SH-SY5Y (cell line): ENCODE measurements around the gene HOXD13.

Source experiments
- GATA2 ChIP-seq: IDR thresholded peaks from 2 replicates; pipeline ENCODE4 v1.6.1; 2011; ENCODE audit warnings: mild to moderate bottlenecking, low read depth, low read length
- GATA3 ChIP-seq: IDR thresholded peaks from 2 replicates; pipeline ENCODE4 v1.6.1; 2011; ENCODE audit warnings: low read depth, mild to moderate bottlenecking, low read length, moderate library complexity

HOXD13 gene

DNA sequence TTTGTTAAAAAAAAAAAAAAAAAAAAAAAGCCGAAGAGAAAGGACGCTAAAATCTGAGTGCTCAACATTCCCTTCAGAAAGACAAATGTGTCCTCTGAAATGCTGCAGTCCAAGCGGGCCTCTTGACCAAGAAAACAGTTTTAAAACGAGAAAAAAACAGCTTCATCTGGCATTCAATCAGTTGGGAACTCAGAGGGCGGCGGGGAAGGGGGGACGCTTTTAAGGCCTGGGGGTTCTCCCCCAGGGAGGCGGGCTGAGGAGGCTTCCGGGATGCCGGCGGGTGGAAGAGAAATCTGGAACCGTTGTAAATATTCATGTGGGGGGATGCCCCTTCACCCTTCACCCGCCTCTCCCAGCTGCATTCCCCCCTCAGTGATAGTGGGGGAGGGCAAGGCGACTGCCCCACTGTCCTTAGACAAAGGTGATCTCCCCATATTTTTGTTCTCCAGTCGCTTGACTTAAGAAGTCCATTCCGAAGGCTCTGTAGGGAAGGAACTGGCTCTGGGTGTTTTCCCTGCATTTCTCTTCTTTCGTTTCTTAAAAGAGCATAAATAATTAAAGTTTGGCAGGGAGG is 11.3 kb downstream of the HOXD13 start:
- TF ChIP-seq GATA2 (no peak), GATA3 (no peak)

DNA sequence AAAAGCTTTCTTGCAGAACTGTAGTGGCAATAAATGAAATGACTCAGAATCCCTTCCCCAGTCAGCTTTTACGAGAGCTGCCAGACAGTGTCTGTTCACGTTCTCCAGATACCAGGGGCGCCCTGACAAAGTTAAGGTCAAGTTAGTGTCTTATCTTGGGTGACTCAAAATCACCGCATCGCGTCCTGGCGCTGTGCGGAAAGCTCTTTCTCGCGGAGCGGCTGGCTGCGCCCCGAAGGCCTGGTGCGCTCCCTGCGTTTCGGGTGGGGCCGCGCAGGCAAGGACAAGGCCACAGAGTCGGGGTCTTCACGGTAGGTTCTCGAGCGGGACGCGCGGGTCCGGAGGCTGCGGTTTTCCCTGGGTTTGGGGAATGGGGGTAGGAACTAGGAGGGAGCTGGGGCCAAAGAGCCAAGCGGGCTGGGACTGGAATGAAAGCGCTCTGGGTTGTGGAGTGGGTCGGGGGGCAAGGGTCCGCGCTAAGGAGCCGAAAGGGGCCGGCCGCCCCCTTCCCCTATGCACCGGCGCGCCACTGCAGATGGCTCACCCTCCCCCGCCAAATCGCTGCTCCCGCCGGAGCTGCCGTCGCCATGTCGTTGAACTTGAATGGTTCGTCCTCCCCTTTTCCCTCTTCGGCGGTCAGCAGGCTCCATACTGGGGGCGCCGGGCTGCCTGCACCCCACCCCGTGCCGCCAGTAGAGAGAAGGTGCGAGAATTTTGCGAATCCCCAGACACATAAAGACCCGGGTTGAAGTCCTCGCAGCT is 12.0 kb downstream of the HOXD13 start:
- TF ChIP-seq GATA3 = no peak
- no peak for TF ChIP-seq GATA2

- TF ChIP-seq GATA2 = peak; percentile 57; the same call in 1 of the 2 replicates
- no peak for TF ChIP-seq GATA3
Measured at GRCh38 chr2:176105078-176105729, 12.7 kb downstream of the HOXD13 start.

GRCh38 chr2:176105730-176106580 is 13.4 kb downstream of the HOXD13 start:
- no peak for TF ChIP-seq GATA3
- no peak for TF ChIP-seq GATA2

DNA sequence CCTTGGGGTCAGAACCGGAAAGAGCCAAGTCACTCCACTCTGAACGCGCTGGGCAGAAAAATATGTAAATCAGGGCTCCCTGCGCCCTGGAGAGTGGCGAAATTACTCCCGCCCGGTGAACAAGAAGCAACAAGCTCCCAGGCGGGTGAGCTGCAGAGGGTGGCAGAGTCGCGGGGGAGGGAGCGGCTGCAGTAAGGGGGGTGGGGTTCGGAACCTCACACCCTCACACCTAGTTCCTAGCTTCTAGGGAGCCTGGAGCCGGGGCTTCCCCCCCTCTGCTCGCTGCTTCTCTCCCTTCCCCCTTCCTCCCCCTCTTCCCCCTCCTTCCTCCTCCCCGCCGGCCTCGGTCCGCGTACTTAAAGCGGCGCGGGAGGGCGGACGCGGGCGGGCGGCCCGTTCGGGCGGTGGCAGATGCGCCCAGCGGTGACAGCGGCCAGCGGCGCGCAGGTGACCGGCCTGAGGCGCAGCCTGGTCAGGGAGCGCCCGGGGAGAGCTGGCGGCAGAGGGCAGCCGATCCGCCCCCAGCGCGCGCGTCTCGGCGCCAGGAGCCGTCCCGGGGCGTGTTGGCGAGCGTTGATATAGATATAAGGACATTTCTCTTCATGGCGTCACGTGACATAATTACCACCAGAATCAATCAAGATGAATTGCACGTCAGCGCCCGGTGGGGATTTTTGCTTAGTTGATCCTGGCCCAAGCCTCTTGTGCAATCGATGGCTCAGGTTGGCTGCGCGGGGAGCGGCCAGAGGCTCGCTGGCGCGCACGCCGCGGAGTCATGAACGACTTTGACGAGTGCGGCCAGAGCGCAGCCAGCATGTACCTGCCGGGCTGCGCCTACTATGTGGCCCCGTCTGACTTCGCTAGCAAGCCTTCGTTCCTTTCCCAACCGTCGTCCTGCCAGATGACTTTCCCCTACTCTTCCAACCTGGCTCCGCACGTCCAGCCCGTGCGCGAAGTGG is 14.3 kb downstream of the HOXD13 start, which contains the start of gene HOXD11:
HOXD11 (plus strand) TSS at position 700 of the 959 bp plus-strand sequence; CDS start at position 776, 76 bp downstream.
- TF ChIP-seq GATA3 (no peak), GATA2 (no peak)

DNA sequence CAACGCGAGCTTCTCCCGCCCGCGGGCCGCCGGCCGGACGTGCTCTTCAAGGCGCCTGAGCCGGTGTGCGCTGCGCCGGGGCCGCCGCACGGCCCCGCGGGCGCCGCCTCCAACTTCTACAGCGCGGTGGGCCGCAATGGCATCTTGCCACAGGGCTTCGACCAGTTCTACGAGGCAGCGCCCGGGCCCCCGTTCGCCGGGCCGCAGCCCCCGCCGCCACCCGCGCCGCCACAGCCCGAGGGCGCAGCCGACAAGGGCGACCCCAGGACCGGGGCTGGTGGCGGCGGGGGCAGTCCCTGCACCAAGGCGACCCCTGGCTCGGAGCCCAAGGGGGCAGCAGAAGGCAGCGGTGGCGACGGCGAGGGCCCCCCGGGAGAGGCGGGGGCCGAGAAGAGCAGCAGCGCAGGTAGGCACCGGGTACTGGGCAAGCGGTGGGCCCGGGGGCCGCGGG is 15.2 kb downstream of the HOXD13 start:
- no peak for TF ChIP-seq GATA3
- TF ChIP-seq GATA2 = no peak

- TF ChIP-seq GATA3 (no peak), GATA2 (no peak)
Measured at GRCh38 chr2:176109192-176109901, 16.8 kb downstream of the HOXD13 start.

DNA sequence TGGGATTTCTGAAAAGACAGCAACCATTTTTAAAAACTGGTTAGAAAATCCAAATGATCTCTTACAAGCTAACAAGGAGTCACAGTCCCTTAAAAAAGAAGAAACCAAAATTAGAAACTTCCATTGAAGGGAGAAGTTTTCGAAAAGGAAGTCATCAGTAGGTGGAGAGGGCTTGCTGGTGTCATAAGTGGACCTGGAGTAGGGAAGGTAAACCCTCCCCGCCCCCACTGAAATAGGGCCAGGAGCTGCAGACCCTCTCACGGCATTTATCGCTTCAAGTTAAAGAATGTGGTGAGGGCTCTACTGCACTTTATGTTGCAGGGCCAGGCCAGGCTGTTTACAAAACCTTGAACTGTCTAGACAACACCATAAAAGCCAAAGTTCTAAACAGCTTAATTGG is 17.4 kb downstream of the HOXD13 start:
- no peak for TF ChIP-seq GATA2
- TF ChIP-seq GATA3 = no peak

DNA sequence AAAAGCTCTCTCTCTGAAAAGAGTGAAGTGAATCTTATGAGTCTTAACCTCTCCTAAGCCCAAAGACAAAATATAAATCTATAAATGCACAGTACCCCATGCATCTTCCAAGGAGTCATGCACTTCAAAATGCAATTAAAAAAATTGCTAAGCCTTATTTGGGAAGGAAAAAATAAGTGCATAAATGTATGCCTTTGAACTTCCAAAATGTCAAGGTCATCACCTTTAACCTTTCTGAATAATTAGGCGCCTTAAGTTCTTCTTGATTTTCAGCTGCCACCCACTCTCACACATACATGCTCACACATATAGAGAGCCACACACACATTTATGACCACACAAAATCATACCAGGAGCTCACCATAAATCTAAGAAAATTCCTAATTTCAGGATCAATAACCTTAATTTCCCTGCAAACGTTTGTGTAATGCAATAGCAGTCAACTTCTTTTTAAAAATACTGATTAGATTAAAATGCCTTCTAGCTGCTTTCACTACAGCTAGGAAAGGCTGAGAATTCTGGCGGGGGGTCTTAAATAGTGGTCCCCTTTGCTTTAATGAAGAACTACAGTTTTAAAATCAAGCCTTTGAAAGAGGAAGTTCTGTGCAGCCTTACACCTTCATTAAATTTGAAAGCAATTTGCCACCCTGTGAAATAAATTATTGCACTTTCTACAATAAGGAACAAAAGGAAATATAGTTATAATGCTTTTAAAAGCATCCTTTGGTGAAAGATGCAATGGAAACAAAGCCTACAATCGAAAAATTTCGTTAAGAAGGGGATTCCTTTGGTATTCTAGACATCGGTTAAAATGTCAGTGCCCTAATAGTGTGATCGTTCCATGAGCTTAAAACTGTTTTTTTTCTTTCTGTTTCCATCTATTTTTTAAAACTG is 18.1 kb downstream of the HOXD13 start:
- TF ChIP-seq GATA2 = no peak

GRCh38 chr2:176111309-176111663 is 18.8 kb downstream of the HOXD13 start:
- TF ChIP-seq GATA2 (no peak), GATA3 (no peak)

DNA sequence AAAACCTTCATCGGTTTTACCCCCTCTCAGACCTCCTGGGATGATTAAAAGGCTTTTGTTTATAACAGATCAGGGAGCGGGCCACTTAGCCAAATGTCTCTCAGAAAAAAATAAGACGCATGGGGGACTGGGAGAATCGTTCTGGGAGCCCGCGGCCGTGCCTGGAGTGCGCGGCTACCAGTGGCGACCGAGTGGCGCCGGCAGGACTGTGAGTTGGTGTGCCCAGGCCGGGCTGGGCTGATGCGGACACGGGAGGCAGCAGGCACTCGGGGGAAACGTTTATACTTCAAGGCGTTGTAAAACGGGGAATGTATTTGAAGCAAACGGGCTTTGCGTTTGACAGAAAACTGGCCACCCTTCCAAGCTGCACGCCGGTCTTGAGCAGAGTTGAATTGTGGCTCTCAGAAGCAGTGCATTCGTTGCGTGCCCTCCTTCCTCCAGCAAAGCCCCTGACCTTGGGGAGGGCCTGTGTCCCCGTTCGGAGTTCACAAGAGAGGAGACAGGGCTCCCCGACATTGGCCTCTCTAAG is 19.4 kb downstream of the HOXD13 start:
- TF ChIP-seq GATA2 (no peak), GATA3 (no peak)
